Transverse colon (tissue), 3 donors: ENCODE results near the gene PMP22.

ENCODE experiments used
- CTCF ChIP-seq, 5 experiments: fragments of 200-600 bp in 3 of 5; fragments of 450-650 bp in 2 of 5; sonication (generic) in 3 of 5; IDR thresholded peaks; 1 replicate in 2 of 5; 2 replicates in 3 of 5; pipeline ENCODE4 v1.5.1; 2016 to 2017; ENCODE audit warnings: antibody characterized with exemption in 5 of 5, inconsistent platforms in 3 of 5, mild to moderate bottlenecking in 2 of 5, moderate library complexity in 1 of 5
- POLR2A ChIP-seq: fragments of 450-650 bp; IDR thresholded peaks from one replicate; pipeline ENCODE4 v1.6.1; 2016; ENCODE audit warnings: antibody characterized with exemption, mild to moderate bottlenecking, moderate library complexity

DNA sequence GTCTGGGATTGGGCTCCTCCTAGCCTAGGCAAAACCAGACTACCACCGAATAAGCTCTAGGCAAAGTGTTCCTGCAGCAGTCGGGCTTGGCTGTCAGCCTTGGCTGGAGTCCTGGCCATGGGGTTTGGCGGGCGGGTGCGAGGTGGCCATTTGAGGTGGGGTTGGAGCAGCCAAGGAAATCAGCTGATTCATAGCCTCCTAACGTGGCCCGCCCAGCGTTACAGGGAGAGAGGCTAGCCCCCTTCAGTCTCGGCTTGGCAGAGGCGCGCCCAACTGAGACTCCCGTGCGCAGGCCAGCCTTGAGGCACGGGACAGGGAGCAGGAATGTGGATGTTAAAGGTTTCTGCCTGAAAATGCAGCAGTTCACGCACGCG is 1.9 kb downstream of the PMP22 start:
- no peak for TF ChIP-seq CTCF (IDR thresholded peaks at IDR 0.05)
- no peak for TF ChIP-seq POLR2A
